Measurements from ENCODE around the gene ZNF503. TPM values are rescaled to one million over a fixed set of nuclear protein-coding genes. Genes with fewer than 3 reads are reported as not detected.
"Not testable (repeated sequence)": the region's sequence is repeated elsewhere in the genome, so short reads cannot be mapped to it uniquely, and the experiment has no call there.

Gene ZNF503
- total RNA-seq, 2 experiments from 2014 or later = 0.23 to 0.42 TPM

DNA sequence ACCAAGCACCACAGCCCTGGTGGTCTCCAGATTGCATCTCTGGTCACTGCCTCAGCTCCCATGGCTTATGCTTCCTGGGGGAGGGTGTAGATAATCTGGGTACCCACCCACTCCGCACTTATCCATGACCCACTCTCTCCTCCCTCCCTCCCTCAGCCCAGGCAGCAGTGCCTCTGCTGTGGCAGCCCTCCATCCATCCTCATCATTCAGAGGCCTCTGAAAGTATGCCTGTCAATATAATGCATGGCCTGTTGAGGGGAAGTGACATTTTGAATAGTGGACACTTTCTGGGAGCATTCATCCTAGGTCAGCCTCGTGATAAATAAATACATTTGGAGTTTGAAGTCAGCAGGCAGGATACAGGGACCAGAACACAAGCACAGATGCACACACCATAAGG lies 23.2 kb downstream of the ZNF503 start:
- H3K4me1 Mint-ChIP-seq = no peaks in the 10 kb centered on the region
- no peak overlapping the region for H3K27ac Mint-ChIP-seq
- H3K27me3 Mint-ChIP-seq = peaks cover 5% of the 10 kb centered on the region
- no peak for ATAC-seq (ENCODE audit: low read depth)
- POLR2A ChIA-PET = no interaction called here
- H3K4me3 Mint-ChIP-seq = no peak overlapping the region
- H3K36me3 Mint-ChIP-seq = no peaks in the 10 kb centered on the region
- no peak for DNase-seq
- H3K9me3 Mint-ChIP-seq = no peaks in the 10 kb centered on the region

DNA sequence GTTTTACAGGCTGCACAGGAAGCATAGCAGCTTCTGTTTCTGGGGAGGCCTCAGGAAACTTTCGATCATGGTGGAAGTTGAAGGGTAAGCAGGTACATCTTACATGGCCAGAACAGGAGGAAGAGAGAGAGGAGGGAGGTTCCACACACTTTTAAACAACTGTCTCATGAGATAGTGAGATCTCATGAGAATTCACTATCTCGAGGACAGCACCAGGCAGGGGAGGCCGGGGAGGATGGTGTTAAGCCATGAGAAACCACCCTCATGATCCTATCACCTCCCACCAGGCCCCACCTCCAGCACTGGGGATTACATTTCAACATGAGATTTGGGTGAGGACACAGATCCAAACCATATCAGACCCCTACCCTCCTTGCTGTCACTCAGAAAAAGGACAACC lies 23.7 kb downstream of the ZNF503 start:
- POLR2A ChIA-PET = no interaction called here
- no peak overlapping the region for H3K4me3 Mint-ChIP-seq
- no peaks in the 10 kb centered on the region for H3K9me3 Mint-ChIP-seq
- no peaks in the 10 kb centered on the region for H3K4me1 Mint-ChIP-seq
- H3K27me3 Mint-ChIP-seq = peaks cover 3% of the 10 kb centered on the region
- H3K36me3 Mint-ChIP-seq = no peaks in the 10 kb centered on the region
- DNase-seq (no peak), ATAC-seq (ENCODE audit: low read depth) (no peak)
- no peak overlapping the region for H3K27ac Mint-ChIP-seq

- Mint-ChIP-seq H3K27ac (no peak overlapping the region), H3K9me3 (no peaks in the 10 kb centered on the region), H3K4me3 (no peak overlapping the region), H3K4me1 (no peaks in the 10 kb centered on the region), H3K36me3 (no peaks in the 10 kb centered on the region), H3K27me3 (no peaks in the 10 kb centered on the region)
- ATAC-seq (ENCODE audit: low read depth) = no peak
- POLR2A ChIA-PET = no interaction called here
- no peak for DNase-seq
Observed at GRCh38 chr10:75375838-75376237, 25.7 kb downstream of the ZNF503 start.

DNA sequence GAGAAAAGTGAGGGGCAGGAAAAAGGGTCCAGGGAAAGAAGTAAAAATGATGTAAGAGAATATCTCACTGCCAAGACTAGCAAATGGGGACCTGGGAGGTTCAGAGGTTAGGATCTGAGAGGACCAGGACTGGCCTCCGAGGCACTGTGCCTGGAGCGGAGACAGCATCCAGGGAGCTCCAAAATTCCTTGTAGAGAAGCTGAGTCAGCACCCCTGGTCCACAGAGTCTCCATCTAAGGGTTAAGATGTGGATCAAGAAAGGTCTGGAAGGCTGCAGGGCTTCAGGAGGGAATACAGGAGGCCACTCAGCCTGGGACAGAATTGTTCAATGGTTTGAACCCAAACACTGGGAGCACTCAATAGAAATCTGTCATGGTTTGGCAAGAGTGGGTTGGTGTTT lies 30.6 kb downstream of the ZNF503 start:
- H3K36me3 Mint-ChIP-seq = peaks cover 1% of the 10 kb centered on the region
- no peak overlapping the region for H3K4me3 Mint-ChIP-seq
- no peak for ATAC-seq (ENCODE audit: low read depth)
- no peak overlapping the region for H3K27ac Mint-ChIP-seq
- DNase-seq = no peak
- H3K9me3 Mint-ChIP-seq = peaks cover 8% of the 10 kb centered on the region
- peaks cover 3% of the 10 kb centered on the region for H3K27me3 Mint-ChIP-seq
- POLR2A ChIA-PET = no interaction called here
- H3K4me1 Mint-ChIP-seq = no peaks in the 10 kb centered on the region

DNA sequence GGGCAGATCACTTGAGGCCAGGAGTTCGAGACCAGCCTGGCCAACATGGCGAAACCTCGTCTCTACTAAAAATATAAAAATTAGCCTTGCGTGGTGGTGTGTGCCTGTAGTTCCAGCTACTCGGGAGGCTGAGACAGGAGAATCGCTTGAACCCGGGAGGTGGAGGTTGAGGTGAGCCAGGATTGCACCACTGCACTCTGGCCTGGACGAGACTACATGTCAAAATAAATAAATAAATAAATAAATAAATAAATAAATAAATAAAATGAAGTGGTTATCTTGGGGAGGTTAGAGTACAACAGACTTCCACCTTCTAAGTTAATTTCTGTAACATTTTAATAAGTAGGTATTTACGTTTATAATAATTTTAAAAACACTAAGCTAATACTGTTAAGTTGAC lies 31.7 kb downstream of the ZNF503 start:
- H3K9me3 Mint-ChIP-seq, H3K36me3 Mint-ChIP-seq: not testable (repeated sequence)

GRCh38 chr10:75367901-75368300 lies 33.7 kb downstream of the ZNF503 start:
- H3K4me3 Mint-ChIP-seq = no peak overlapping the region
- ATAC-seq (ENCODE audit: low read depth) = no peak
- POLR2A ChIA-PET = no interaction called here
- no peak overlapping the region for H3K27ac Mint-ChIP-seq
- peaks cover 8% of the 10 kb centered on the region for H3K9me3 Mint-ChIP-seq
- peaks cover 1% of the 10 kb centered on the region for H3K36me3 Mint-ChIP-seq
- DNase-seq = no peak
- H3K4me1 Mint-ChIP-seq = no peaks in the 10 kb centered on the region
- peaks cover 5% of the 10 kb centered on the region for H3K27me3 Mint-ChIP-seq

More for the DNA sequence above, 31.7 kb downstream of the ZNF503 start:
- H3K27me3 Mint-ChIP-seq; POLR2A ChIA-PET; ATAC-seq (ENCODE audit: low read depth); DNase-seq; H3K4me3 Mint-ChIP-seq; H3K27ac Mint-ChIP-seq; H3K4me1 Mint-ChIP-seq: not testable (repeated sequence)

GRCh38 chr10:75367021-75367487 lies 34.5 kb downstream of the ZNF503 start:
- DNase-seq = no peak
- peaks cover 5% of the 10 kb centered on the region for H3K27me3 Mint-ChIP-seq
- POLR2A ChIA-PET = no interaction called here
- no peak for ATAC-seq (ENCODE audit: low read depth)
- H3K36me3 Mint-ChIP-seq = peaks cover 1% of the 10 kb centered on the region
- no peaks in the 10 kb centered on the region for H3K4me1 Mint-ChIP-seq
- H3K4me3 Mint-ChIP-seq = no peak overlapping the region
- H3K9me3 Mint-ChIP-seq = peaks cover 8% of the 10 kb centered on the region
- no peak overlapping the region for H3K27ac Mint-ChIP-seq

GRCh38 chr10:75363431-75363830 lies 38.1 kb downstream of the ZNF503 start:
- H3K36me3 Mint-ChIP-seq = peaks cover 1% of the 10 kb centered on the region
- ATAC-seq (ENCODE audit: low read depth) = no peak
- no peak for DNase-seq
- no peak overlapping the region for H3K27ac Mint-ChIP-seq
- H3K9me3 Mint-ChIP-seq = no peaks in the 10 kb centered on the region
- H3K4me1 Mint-ChIP-seq = no peaks in the 10 kb centered on the region
- POLR2A ChIA-PET = no interaction called here
- no peak overlapping the region for H3K4me3 Mint-ChIP-seq
- peaks cover 2% of the 10 kb centered on the region for H3K27me3 Mint-ChIP-seq

GRCh38 chr10:75359876-75360275 lies 41.7 kb downstream of the ZNF503 start:
- H3K9me3 Mint-ChIP-seq; H3K4me3 Mint-ChIP-seq; H3K4me1 Mint-ChIP-seq; DNase-seq; H3K27ac Mint-ChIP-seq; ATAC-seq (ENCODE audit: low read depth); POLR2A ChIA-PET; H3K27me3 Mint-ChIP-seq; H3K36me3 Mint-ChIP-seq: not testable (repeated sequence)

DNA sequence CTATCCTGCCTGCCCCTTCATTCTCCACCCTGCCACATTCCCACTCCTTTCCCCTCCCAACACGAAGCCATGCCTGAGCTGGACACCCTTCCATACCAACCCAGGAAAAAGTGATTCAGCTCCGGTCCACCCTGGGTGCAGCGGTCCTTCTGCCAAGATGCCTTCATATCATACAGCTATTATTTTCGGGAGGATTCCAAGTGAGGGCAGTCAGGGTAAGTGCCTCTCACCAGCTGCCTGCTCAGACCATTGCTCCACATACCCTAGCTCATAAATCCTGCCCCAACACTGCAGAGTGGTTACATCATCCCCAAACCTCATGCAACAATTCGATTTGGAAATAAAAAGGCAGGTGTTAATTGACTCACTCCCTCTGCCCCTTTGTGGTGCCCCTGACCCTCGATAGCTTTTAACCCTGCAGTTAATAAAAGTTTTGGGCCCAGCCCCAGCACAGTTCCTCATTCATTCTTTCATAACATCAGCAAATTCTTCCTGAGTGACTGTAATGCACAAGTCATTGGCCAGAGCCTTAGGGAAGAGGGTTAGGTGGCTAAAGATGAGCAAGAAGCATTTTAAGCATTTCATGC lies 42.6 kb downstream of the ZNF503 start:
- no peak for ATAC-seq (ENCODE audit: low read depth)
- Mint-ChIP-seq H3K4me1 (no peaks in the 10 kb centered on the region), H3K36me3 (no peaks in the 10 kb centered on the region), H3K4me3 (no peak overlapping the region), H3K27me3 (peaks cover 2% of the 10 kb centered on the region), H3K27ac (no peak overlapping the region), H3K9me3 (no peaks in the 10 kb centered on the region)
- POLR2A ChIA-PET = no interaction called here
- no peak for DNase-seq

- Mint-ChIP-seq H3K36me3 (no peaks in the 10 kb centered on the region), H3K4me3 (no peak overlapping the region)
Observed at GRCh38 chr10:75358132-75358531, 43.4 kb downstream of the ZNF503 start.

GRCh38 chr10:75357500-75357899 lies 44.1 kb downstream of the ZNF503 start:
- POLR2A ChIA-PET = no interaction called here
- no peak for ATAC-seq (ENCODE audit: low read depth)
- Mint-ChIP-seq H3K27ac (no peak overlapping the region), H3K4me1 (no peaks in the 10 kb centered on the region), H3K27me3 (no peaks in the 10 kb centered on the region), H3K4me3 (no peak overlapping the region), H3K9me3 (no peaks in the 10 kb centered on the region), H3K36me3 (no peaks in the 10 kb centered on the region)
- no peak for DNase-seq

More at GRCh38 chr10:75358132-75358531, 43.4 kb downstream of the ZNF503 start:
- POLR2A ChIA-PET = no interaction called here
- H3K27me3 Mint-ChIP-seq = no peaks in the 10 kb centered on the region
- no peak overlapping the region for H3K27ac Mint-ChIP-seq
- no peaks in the 10 kb centered on the region for H3K4me1 Mint-ChIP-seq
- no peaks in the 10 kb centered on the region for H3K9me3 Mint-ChIP-seq
- ATAC-seq (ENCODE audit: low read depth) (no peak), DNase-seq (no peak)

DNA sequence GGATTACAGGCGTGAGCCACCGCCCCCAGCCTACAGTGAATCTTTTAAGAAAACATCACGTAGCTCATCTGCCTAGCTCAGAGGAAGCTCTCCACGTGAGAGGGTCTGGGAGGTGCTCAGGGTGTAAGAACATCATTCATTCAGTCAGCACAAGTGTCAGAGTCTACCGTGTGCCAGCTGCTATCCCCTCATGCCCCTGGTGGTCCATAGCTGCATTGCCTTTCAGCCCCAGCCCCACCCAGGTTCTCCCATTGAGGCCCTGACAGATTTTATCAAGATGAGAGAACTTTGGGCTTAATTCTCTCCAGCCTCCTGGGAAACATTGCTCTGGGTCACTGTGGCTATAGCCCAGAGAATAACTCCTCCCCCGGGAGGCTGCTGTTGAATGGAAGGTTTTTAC lies 45.1 kb downstream of the ZNF503 start:
- Mint-ChIP-seq H3K27me3 (no peaks in the 10 kb centered on the region), H3K27ac (no peak overlapping the region), H3K9me3 (no peaks in the 10 kb centered on the region), H3K4me3 (no peak overlapping the region), H3K4me1 (no peaks in the 10 kb centered on the region), H3K36me3 (no peaks in the 10 kb centered on the region)
- ATAC-seq (ENCODE audit: low read depth) (no peak), DNase-seq (no peak)
- POLR2A ChIA-PET = no interaction called here

- no peaks in the 10 kb centered on the region for H3K9me3 Mint-ChIP-seq
- POLR2A ChIA-PET = no interaction called here
Observed at GRCh38 chr10:75355706-75356105, 45.9 kb downstream of the ZNF503 start.

DNA sequence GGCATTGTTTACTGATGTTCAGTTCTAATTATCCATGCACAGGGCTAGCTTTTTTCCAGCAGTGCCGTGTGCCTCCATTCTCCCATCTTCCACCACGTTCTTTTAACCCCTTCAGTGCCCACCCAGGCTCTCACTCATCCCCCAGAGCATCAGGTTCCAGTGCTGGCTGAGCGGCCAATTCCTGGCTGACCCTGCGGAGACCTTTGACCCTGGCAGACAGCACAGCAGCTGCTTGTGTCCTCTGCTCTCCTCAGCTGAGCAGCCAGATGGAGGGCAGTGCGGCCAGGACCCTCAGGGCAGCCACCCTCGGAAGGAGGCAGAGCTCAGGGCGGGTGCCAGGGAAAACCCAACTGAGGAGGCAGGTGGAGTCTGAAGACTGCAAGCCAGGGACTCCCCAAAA lies 48.4 kb downstream of the ZNF503 start:
- H3K9me3 Mint-ChIP-seq = no peaks in the 10 kb centered on the region
- POLR2A ChIA-PET = no interaction called here
- no peaks in the 10 kb centered on the region for H3K4me1 Mint-ChIP-seq
- ATAC-seq (ENCODE audit: low read depth) = no peak
- no peak overlapping the region for H3K4me3 Mint-ChIP-seq
- no peak for DNase-seq
- no peaks in the 10 kb centered on the region for H3K27me3 Mint-ChIP-seq
- no peaks in the 10 kb centered on the region for H3K36me3 Mint-ChIP-seq
- H3K27ac Mint-ChIP-seq = no peak overlapping the region

More at GRCh38 chr10:75355706-75356105, 45.9 kb downstream of the ZNF503 start:
- no peak overlapping the region for H3K27ac Mint-ChIP-seq
- ATAC-seq (ENCODE audit: low read depth) (no peak), DNase-seq (no peak)
- H3K4me1 Mint-ChIP-seq = no peaks in the 10 kb centered on the region
- no peak overlapping the region for H3K4me3 Mint-ChIP-seq
- no peaks in the 10 kb centered on the region for H3K36me3 Mint-ChIP-seq
- no peaks in the 10 kb centered on the region for H3K27me3 Mint-ChIP-seq
